HG02938 (cell line): ENCODE measurements around the gene ARHGAP32.

Experiments
- ATAC-seq: cut with Tn5 transposase; IDR thresholded peaks from one replicate; pipeline ENCODE4 v1.9.1; 2021; ENCODE audit warnings: mild to moderate bottlenecking, moderate library complexity; ENCODE audit not compliant: unreplicated experiment

The ARHGAP32 gene

GRCh38 chr11:128917144-128917724, 274.9 kb downstream of the ARHGAP32 start:
- ATAC-seq = no peak

DNA sequence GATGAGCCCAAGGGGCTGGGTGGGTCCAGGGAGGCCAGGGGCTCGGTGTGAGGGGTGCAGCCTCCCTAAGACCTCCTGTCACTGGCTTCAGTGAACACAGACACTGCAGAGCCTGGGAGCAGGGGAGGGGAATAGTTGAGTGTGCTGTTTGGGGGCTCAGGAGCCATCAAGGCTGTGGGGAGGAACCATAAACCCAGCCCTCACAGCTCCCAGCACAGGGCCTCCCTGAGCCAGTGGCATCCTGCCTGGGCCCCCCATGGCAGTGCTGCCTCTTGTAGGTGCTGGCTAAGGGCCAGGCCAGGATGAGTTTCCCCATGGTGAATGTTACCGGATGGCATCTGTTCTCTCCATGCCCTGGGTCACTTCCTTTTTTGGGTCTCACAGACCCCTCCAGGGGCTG, 275.4 kb downstream of the ARHGAP32 start:
- ATAC-seq = no peak

- no peak for ATAC-seq
Observed at GRCh38 chr11:128916037-128916572, 276.0 kb downstream of the ARHGAP32 start.

- ATAC-seq = no peak
Observed at GRCh38 chr11:128915149-128915521, 277.0 kb downstream of the ARHGAP32 start.
